Measurements from ENCODE around the gene PRRC2B.

GRCh38 chr9:131421691-131422090, 27.8 kb downstream of the PRRC2B start:
- TF ChIP-seq CTCF (conservative IDR thresholded peaks at IDR 0.05; ENCODE audit: low read depth in 2 of 2) (no peak), POLR2AphosphoS5 (IDR thresholded peaks at IDR 0.05; ENCODE audit: low read depth) (no peak), NANOG (IDR thresholded peaks at IDR 0.05; ENCODE audit: borderline replicate concordance) (no peak), EZH2 (IDR thresholded peaks at IDR 0.05; ENCODE audit: low read depth, unreplicated experiment) (no peak), EZH2phosphoT487 (IDR thresholded peaks at IDR 0.05; ENCODE audit: unreplicated experiment) (no peak), JUNB (IDR thresholded peaks at IDR 0.05; ENCODE audit: unreplicated experiment) (no peak), ZNF114 (CRISPR knock-in tag; IDR thresholded peaks at IDR 0.05) (no peak), CREB1 (CRISPR knock-in tag; IDR thresholded peaks at IDR 0.05; ENCODE audit: low read depth) (no peak), STAT1 (IDR thresholded peaks at IDR 0.05; ENCODE audit: unreplicated experiment) (no peak), ZNF331 (CRISPR knock-in tag; IDR thresholded peaks at IDR 0.05; ENCODE audit: low read depth) (no peak)
- TF ChIP-seq, protein P1, sequence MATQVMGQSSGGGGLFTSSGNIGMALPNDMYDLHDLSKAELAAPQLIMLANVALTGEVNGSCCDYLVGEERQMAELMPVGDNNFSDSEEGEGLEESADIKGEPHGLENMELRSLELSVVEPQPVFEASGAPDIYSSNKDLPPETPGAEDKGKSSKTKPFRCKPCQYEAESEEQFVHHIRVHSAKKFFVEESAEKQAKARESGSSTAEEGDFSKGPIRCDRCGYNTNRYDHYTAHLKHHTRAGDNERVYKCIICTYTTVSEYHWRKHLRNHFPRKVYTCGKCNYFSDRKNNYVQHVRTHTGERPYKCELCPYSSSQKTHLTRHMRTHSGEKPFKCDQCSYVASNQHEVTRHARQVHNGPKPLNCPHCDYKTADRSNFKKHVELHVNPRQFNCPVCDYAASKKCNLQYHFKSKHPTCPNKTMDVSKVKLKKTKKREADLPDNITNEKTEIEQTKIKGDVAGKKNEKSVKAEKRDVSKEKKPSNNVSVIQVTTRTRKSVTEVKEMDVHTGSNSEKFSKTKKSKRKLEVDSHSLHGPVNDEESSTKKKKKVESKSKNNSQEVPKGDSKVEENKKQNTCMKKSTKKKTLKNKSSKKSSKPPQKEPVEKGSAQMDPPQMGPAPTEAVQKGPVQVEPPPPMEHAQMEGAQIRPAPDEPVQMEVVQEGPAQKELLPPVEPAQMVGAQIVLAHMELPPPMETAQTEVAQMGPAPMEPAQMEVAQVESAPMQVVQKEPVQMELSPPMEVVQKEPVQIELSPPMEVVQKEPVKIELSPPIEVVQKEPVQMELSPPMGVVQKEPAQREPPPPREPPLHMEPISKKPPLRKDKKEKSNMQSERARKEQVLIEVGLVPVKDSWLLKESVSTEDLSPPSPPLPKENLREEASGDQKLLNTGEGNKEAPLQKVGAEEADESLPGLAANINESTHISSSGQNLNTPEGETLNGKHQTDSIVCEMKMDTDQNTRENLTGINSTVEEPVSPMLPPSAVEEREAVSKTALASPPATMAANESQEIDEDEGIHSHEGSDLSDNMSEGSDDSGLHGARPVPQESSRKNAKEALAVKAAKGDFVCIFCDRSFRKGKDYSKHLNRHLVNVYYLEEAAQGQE (IDR thresholded peaks at IDR 0.05; ENCODE audit: unreplicated experiment), result no peak
- TF ChIP-seq, protein P2, sequence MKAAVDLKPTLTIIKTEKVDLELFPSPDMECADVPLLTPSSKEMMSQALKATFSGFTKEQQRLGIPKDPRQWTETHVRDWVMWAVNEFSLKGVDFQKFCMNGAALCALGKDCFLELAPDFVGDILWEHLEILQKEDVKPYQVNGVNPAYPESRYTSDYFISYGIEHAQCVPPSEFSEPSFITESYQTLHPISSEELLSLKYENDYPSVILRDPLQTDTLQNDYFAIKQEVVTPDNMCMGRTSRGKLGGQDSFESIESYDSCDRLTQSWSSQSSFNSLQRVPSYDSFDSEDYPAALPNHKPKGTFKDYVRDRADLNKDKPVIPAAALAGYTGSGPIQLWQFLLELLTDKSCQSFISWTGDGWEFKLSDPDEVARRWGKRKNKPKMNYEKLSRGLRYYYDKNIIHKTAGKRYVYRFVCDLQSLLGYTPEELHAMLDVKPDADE (IDR thresholded peaks at IDR 0.05), result no peak
- TF ChIP-seq, protein P3, sequence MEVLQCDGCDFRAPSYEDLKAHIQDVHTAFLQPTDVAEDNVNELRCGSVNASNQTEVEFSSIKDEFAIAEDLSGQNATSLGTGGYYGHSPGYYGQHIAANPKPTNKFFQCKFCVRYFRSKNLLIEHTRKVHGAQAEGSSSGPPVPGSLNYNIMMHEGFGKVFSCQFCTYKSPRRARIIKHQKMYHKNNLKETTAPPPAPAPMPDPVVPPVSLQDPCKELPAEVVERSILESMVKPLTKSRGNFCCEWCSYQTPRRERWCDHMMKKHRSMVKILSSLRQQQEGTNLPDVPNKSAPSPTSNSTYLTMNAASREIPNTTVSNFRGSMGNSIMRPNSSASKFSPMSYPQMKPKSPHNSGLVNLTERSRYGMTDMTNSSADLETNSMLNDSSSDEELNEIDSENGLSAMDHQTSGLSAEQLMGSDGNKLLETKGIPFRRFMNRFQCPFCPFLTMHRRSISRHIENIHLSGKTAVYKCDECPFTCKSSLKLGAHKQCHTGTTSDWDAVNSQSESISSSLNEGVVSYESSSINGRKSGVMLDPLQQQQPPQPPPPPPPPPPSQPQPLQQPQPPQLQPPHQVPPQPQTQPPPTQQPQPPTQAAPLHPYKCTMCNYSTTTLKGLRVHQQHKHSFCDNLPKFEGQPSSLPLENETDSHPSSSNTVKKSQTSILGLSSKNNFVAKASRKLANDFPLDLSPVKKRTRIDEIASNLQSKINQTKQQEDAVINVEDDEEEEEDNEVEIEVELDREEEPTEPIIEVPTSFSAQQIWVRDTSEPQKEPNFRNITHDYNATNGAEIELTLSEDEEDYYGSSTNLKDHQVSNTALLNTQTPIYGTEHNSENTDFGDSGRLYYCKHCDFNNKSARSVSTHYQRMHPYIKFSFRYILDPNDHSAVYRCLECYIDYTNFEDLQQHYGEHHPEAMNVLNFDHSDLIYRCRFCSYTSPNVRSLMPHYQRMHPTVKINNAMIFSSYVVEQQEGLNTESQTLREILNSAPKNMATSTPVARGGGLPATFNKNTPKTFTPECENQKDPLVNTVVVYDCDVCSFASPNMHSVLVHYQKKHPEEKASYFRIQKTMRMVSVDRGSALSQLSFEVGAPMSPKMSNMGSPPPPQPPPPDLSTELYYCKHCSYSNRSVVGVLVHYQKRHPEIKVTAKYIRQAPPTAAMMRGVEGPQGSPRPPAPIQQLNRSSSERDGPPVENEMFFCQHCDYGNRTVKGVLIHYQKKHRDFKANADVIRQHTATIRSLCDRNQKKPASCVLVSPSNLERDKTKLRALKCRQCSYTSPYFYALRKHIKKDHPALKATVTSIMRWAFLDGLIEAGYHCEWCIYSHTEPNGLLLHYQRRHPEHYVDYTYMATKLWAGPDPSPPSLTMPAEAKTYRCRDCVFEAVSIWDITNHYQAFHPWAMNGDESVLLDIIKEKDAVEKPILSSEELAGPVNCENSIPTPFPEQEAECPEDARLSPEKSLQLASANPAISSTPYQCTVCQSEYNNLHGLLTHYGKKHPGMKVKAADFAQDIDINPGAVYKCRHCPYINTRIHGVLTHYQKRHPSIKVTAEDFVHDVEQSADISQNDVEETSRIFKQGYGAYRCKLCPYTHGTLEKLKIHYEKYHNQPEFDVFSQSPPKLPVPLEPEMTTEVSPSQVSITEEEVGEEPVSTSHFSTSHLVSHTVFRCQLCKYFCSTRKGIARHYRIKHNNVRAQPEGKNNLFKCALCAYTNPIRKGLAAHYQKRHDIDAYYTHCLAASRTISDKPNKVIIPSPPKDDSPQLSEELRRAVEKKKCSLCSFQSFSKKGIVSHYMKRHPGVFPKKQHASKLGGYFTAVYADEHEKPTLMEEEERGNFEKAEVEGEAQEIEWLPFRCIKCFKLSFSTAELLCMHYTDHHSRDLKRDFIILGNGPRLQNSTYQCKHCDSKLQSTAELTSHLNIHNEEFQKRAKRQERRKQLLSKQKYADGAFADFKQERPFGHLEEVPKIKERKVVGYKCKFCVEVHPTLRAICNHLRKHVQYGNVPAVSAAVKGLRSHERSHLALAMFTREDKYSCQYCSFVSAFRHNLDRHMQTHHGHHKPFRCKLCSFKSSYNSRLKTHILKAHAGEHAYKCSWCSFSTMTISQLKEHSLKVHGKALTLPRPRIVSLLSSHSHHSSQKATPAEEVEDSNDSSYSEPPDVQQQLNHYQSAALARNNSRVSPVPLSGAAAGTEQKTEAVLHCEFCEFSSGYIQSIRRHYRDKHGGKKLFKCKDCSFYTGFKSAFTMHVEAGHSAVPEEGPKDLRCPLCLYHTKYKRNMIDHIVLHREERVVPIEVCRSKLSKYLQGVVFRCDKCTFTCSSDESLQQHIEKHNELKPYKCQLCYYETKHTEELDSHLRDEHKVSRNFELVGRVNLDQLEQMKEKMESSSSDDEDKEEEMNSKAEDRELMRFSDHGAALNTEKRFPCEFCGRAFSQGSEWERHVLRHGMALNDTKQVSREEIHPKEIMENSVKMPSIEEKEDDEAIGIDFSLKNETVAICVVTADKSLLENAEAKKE (CRISPR knock-in tag; IDR thresholded peaks at IDR 0.05), result no peak
